ENCODE measurements around the gene JAZF1.

Gene JAZF1

GRCh38 chr7:27962273-27962672 is 218.3 kb downstream of the JAZF1 start:
- Histone ChIP-seq H3K4me2 (ENCODE audit: low read length) (no peak overlapping the region), H3K9me2 (ENCODE audit: low read depth, low read length) (no peaks in the 10 kb centered on the region)

DNA sequence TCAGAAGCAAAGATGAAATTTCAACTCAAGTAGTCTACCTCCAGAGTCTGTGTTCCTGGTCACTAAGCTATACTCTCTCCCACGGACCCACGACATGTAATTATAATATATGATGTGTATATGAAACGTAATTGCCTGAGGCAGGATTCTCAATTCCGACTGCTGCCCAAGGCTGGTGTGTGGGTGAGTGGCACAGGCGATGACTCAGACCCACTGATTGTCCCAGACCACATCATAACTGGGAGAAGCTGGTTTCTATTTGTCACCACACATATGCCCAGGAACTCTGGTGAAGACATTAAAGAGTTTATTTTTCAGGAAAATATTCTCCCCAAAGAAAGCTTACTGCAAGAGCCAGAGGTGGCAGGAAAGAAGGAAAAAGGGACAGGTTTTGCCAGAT is 219.3 kb downstream of the JAZF1 start:
- Histone ChIP-seq H3K4me1 (ENCODE audit: insufficient read depth, low read length, severe bottlenecking) (peaks cover 4% of the 10 kb centered on the region), H3K9me3 (ENCODE audit: low read length) (no peaks in the 10 kb centered on the region), H3K4me3 (ENCODE audit: low read depth, low read length, poor library complexity, severe bottlenecking) (no peak overlapping the region), H3K27ac (ENCODE audit: low read depth, low read length, poor library complexity, severe bottlenecking) (no peak overlapping the region), H3K9me2 (ENCODE audit: low read depth, low read length) (no peaks in the 10 kb centered on the region), H3F3A (ENCODE audit: insufficient read depth, low read length) (no peaks in the 10 kb centered on the region), H3K79me2 (ENCODE audit: insufficient read depth, low read length) (no peaks in the 10 kb centered on the region), H3K9ac (ENCODE audit: low read length) (no peak overlapping the region), H4K20me1 (ENCODE audit: insufficient read depth, low read length) (no peaks in the 10 kb centered on the region), H2AFZ (ENCODE audit: low read length) (no peak overlapping the region), H3K27me3 (ENCODE audit: insufficient read depth, low read length) (no peaks in the 10 kb centered on the region), H3K4me2 (ENCODE audit: low read length) (no peak overlapping the region), H3K36me3 (ENCODE audit: insufficient read depth, low read length) (no peaks in the 10 kb centered on the region)
- no peak for TF ChIP-seq EZH2 (IDR thresholded peaks at IDR 0.05; ENCODE audit: borderline replicate concordance, low read length)
- TF ChIP-seq, protein P1, sequence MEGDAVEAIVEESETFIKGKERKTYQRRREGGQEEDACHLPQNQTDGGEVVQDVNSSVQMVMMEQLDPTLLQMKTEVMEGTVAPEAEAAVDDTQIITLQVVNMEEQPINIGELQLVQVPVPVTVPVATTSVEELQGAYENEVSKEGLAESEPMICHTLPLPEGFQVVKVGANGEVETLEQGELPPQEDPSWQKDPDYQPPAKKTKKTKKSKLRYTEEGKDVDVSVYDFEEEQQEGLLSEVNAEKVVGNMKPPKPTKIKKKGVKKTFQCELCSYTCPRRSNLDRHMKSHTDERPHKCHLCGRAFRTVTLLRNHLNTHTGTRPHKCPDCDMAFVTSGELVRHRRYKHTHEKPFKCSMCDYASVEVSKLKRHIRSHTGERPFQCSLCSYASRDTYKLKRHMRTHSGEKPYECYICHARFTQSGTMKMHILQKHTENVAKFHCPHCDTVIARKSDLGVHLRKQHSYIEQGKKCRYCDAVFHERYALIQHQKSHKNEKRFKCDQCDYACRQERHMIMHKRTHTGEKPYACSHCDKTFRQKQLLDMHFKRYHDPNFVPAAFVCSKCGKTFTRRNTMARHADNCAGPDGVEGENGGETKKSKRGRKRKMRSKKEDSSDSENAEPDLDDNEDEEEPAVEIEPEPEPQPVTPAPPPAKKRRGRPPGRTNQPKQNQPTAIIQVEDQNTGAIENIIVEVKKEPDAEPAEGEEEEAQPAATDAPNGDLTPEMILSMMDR (IDR thresholded peaks at IDR 0.05; ENCODE audit: low read length): no peak

More at GRCh38 chr7:27962273-27962672, 218.3 kb downstream of the JAZF1 start:
- Histone ChIP-seq H2AFZ (ENCODE audit: low read length) (no peak overlapping the region), H3K27me3 (ENCODE audit: insufficient read depth, low read length) (no peaks in the 10 kb centered on the region), H3K9ac (ENCODE audit: low read length) (no peak overlapping the region), H3K4me1 (ENCODE audit: insufficient read depth, low read length, severe bottlenecking) (peaks cover 11% of the 10 kb centered on the region), H3F3A (ENCODE audit: insufficient read depth, low read length) (no peaks in the 10 kb centered on the region), H3K27ac (ENCODE audit: low read depth, low read length, poor library complexity, severe bottlenecking) (no peak overlapping the region), H3K4me3 (ENCODE audit: low read depth, low read length, poor library complexity, severe bottlenecking) (no peak overlapping the region), H4K20me1 (ENCODE audit: insufficient read depth, low read length) (no peaks in the 10 kb centered on the region), H3K9me3 (ENCODE audit: low read length) (no peaks in the 10 kb centered on the region), H3K36me3 (ENCODE audit: insufficient read depth, low read length) (no peaks in the 10 kb centered on the region), H3K79me2 (ENCODE audit: insufficient read depth, low read length) (no peaks in the 10 kb centered on the region)
- TF ChIP-seq EZH2 (IDR thresholded peaks at IDR 0.05; ENCODE audit: borderline replicate concordance, low read length): no peak
- TF ChIP-seq, protein P1 (IDR thresholded peaks at IDR 0.05; ENCODE audit: low read length): no peak

DNA sequence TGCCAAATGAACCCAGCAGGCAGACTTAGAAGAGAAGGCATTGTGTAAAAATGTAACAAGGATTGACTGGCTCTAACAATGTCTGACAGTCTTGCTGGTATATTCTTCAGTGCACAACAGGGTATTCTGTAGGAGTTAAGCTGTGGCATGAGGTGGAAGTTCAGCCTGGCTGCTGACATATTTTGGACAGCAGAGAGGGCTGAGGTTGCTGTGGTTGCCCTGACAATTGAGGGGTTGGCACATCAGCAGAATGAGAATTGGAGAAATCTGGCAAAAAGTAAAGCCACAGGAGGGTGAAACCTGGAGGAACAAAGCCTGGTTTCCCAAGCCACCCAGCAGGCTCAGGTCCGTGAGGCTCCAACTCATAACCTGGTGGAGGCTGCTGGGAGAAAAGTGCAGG is 220.2 kb downstream of the JAZF1 start:
- H3F3A ChIP-seq (ENCODE audit: insufficient read depth, low read length): no peaks in the 10 kb centered on the region
- H3K27ac ChIP-seq (ENCODE audit: low read depth, low read length, poor library complexity, severe bottlenecking): no peak overlapping the region
- no peaks in the 10 kb centered on the region for H3K9me3 ChIP-seq (ENCODE audit: low read length)
- no peak overlapping the region for H3K4me3 ChIP-seq (ENCODE audit: low read depth, low read length, poor library complexity, severe bottlenecking)
- H3K4me1 ChIP-seq (ENCODE audit: insufficient read depth, low read length, severe bottlenecking): no peaks in the 10 kb centered on the region
- no peaks in the 10 kb centered on the region for H3K79me2 ChIP-seq (ENCODE audit: insufficient read depth, low read length)
- no peak overlapping the region for H2AFZ ChIP-seq (ENCODE audit: low read length)
- H3K9me2 ChIP-seq (ENCODE audit: low read depth, low read length): no peaks in the 10 kb centered on the region
- no peak for TF ChIP-seq EZH2 (IDR thresholded peaks at IDR 0.05; ENCODE audit: borderline replicate concordance, low read length)
- TF ChIP-seq, protein P1 (IDR thresholded peaks at IDR 0.05; ENCODE audit: low read length): no peak
- no peaks in the 10 kb centered on the region for H3K27me3 ChIP-seq (ENCODE audit: insufficient read depth, low read length)
- H3K36me3 ChIP-seq (ENCODE audit: insufficient read depth, low read length): no peaks in the 10 kb centered on the region
- H3K4me2 ChIP-seq (ENCODE audit: low read length): no peak overlapping the region
- no peak overlapping the region for H3K9ac ChIP-seq (ENCODE audit: low read length)
- no peaks in the 10 kb centered on the region for H4K20me1 ChIP-seq (ENCODE audit: insufficient read depth, low read length)

Data from OCI-LY1 (cell line).